ENCODE data around the gene TIAM2. TPM values are rescaled to one million over a fixed set of nuclear protein-coding genes. Genes with fewer than 3 reads are reported as not detected.
"Not testable (repeated sequence)": the region's sequence is repeated elsewhere in the genome, so short reads cannot be mapped to it uniquely, and the experiment has no call there.

TIAM2 gene
- 1 to 10 TPM; 4.9 to 5.6 TPM for total RNA-seq

- CTCF ChIA-PET = no interaction called here
- Mint-ChIP-seq H3K4me1 (peaks cover 6% of the 10 kb centered on the region), H3K27me3 (peaks cover 20% of the 10 kb centered on the region), H3K4me3 (peak within 1 kb of the TSS; percentile 56), H3K27ac (no peak within 1 kb of the TSS), H3K9me3 (no peaks in the 10 kb centered on the region), H3K36me3 (ENCODE audit: low read depth) (no peaks in the 10 kb centered on the region)
- peak; percentile 26 for DNase-seq
- POLR2A ChIA-PET = no interaction called here
Observed at GRCh38 chr6:154995254-154996015, at the start of gene TIAM2. Gene TIAM2 (plus strand): TSS chr6:154995315. CDS start chr6:155129224, 133,909 bp downstream.

DNA sequence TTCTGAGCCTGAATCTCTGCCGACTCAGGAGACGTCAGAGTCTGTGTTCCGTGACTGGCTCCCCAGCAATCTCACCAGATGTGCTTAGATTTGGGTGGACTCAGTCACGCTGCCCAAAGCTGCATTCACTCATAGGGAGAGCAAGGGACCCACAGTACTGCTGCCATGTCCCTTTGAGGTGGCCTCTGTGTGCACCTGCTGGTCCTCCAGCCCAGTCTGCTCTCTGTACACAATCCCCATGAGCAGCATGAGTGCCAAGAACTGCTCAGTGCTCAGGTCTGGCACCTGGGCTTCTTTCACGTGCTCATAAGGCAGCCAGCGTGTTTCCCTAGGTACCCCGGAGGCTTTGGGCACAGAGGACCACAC, 44.2 kb upstream of the TIAM2 start:
- CTCF ChIA-PET = interaction anchor here (0.8 kb wide), 1 partner anchor 18 kb away, joined by 3 read pairs; no protein-coding TSS in a partner anchor
- no peak overlapping the region for H3K4me3 Mint-ChIP-seq
- no peak overlapping the region for H3K27ac Mint-ChIP-seq
- H3K27me3 Mint-ChIP-seq = no peaks in the 10 kb centered on the region
- H3K36me3 Mint-ChIP-seq (ENCODE audit: low read depth) = peaks cover 3% of the 10 kb centered on the region
- peaks cover 2% of the 10 kb centered on the region for H3K9me3 Mint-ChIP-seq
- POLR2A ChIA-PET = no interaction called here
- H3K4me1 Mint-ChIP-seq = peaks cover 22% of the 10 kb centered on the region
- DNase-seq = no peak

DNA sequence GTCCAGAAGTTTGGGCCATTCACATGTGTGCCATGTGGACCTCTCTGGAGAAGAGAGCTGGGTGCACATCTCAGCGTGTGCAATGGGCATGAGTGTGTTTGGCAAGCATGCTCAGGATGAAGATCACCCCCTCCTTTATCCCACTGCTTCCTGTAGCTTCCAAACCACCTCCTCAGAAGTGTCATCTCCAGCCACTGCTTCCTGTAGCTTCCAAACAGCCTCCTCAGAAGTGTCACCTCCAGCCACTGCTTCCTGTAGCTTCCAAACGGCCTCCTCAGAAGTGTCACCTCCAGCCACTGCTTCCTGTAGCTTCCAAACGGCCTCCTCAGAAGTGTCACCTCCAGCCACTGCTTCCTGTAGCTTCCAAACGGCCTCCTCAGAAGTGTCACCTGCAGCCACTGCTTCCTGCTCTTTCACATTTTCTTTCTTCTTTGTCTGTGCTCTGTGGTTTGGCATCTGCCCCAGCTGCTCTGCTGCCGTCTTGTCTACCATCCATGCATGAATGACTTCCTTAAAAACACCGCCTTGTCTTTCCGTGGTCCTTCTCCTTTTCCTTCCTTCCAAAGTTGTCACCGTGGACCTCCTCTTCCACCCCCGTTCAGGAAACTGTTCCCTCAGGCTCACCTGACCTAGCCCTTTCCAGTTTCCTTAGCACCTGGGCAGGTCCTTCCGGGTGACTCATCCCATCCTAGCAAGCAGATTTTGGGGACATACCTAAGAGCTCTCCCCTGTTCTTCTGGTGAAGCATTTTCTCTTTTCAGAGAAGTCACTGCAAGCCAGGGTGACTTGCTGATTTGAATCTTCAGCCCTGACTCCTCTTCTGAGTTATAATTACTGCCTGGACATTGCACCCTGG, 43.5 kb upstream of the TIAM2 start:
- DNase-seq = peak; percentile 22
- Mint-ChIP-seq H3K4me3 (no peak overlapping the region), H3K36me3 (ENCODE audit: low read depth) (peaks cover 3% of the 10 kb centered on the region), H3K4me1 (peaks cover 22% of the 10 kb centered on the region), H3K27me3 (no peaks in the 10 kb centered on the region), H3K27ac (peak overlapping the region; percentile 80), H3K9me3 (peaks cover 2% of the 10 kb centered on the region)
- ChIA-PET POLR2A (interaction anchor here (0.7 kb wide), 1 partner anchor 1351 kb away, joined by 3 read pairs; no protein-coding TSS in a partner anchor), CTCF (interaction anchor here (0.8 kb wide), 1 partner anchor 19 kb away, joined by 3 read pairs; no protein-coding TSS in a partner anchor)

DNA sequence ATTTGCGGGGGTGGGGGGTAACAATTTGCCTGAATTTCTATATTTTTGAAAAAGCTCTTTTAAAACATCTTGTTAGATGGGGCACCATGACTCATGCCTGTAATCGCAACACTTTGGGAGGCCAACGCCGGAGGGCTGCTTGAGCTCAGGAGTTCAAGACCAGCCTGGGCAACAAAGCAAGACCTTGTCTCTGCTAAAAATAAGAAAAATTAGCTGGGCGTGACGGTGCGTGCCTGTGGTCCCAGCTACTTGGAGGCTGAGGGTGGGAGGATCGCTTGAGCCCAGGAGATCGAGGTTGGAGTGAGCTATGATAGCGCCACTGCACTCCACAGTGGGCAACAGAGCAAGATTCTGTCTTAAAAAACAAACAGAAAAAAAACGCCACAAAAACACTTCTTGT, 41.5 kb upstream of the TIAM2 start:
- POLR2A ChIA-PET = no interaction called here
- CTCF ChIA-PET = no interaction called here
- Mint-ChIP-seq H3K4me3 (no peak overlapping the region), H3K27ac (no peak overlapping the region), H3K4me1 (peaks cover 22% of the 10 kb centered on the region), H3K9me3 (peaks cover 2% of the 10 kb centered on the region), H3K36me3 (ENCODE audit: low read depth) (peaks cover 3% of the 10 kb centered on the region), H3K27me3 (no peaks in the 10 kb centered on the region)
- no peak for DNase-seq

DNA sequence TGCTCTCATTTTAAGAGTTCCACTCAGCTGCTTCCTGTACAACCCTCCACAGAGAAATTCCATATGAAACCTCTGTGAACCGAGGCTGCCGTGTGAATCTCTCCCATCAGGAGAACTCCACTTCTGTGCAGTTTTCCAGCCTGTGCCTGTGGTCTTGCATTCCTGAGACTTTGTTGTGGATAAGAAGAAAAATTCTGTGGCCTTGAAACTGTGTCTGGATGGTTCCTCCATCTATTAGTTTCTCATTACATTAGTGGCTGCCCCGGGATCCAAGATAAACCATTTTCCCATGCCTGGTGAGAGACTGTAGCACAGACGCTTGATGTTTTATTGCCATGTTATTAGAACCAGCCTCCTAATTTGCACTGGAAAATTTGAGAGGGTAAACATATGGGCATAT, 40.8 kb upstream of the TIAM2 start:
- no peaks in the 10 kb centered on the region for H3K27me3 Mint-ChIP-seq
- DNase-seq = no peak
- H3K9me3 Mint-ChIP-seq = peaks cover 2% of the 10 kb centered on the region
- H3K4me3 Mint-ChIP-seq = no peak overlapping the region
- ChIA-PET CTCF (no interaction called here), POLR2A (no interaction called here)
- H3K27ac Mint-ChIP-seq = no peak overlapping the region
- H3K4me1 Mint-ChIP-seq = peaks cover 22% of the 10 kb centered on the region
- peaks cover 3% of the 10 kb centered on the region for H3K36me3 Mint-ChIP-seq (ENCODE audit: low read depth)

DNA sequence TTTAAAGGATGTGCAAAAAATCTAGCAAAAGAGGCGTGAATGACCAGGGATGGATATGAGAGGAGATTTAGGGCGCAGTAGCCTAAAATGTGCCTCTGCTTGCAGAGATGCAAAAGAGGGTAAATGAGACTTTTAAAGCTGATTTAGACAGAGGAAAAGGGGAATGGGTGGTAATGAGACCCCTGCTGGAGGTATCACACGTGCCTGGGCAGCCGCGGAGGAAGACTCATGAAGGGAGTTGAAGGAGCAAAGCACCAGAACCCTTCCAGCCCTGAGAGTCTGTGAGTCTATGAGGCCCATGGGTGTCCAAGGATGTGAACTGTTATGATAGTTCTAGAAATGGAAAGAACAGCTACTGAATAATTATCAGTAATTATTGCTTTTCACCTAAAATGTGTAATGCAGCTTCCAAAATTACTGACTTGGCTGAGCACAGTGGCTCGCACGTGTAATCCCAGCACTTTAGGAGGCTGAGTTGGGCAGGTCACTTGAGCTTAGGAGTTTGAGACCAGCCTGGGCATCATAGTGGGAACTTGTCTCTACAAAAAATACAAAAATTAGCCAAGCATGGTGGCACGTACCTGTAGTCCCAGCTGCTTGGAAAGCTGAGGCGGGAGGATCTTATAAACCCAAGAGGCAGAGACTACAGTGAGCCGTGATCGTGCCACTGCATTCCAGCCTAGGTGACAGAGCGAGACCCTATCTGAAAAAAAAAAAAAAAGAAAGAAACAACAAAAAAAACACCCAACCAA, 38.2 kb upstream of the TIAM2 start:
- peaks cover 2% of the 10 kb centered on the region for H3K9me3 Mint-ChIP-seq
- no peak overlapping the region for H3K4me3 Mint-ChIP-seq
- H3K27me3 Mint-ChIP-seq = no peaks in the 10 kb centered on the region
- H3K4me1 Mint-ChIP-seq = peaks cover 10% of the 10 kb centered on the region
- POLR2A ChIA-PET = interaction anchor here (0.7 kb wide), 1 partner anchor 355 kb away, joined by 4 read pairs; no protein-coding TSS in a partner anchor
- no peaks in the 10 kb centered on the region for H3K36me3 Mint-ChIP-seq (ENCODE audit: low read depth)
- CTCF ChIA-PET = no interaction called here
- no peak for DNase-seq
- H3K27ac Mint-ChIP-seq = no peak overlapping the region

DNA sequence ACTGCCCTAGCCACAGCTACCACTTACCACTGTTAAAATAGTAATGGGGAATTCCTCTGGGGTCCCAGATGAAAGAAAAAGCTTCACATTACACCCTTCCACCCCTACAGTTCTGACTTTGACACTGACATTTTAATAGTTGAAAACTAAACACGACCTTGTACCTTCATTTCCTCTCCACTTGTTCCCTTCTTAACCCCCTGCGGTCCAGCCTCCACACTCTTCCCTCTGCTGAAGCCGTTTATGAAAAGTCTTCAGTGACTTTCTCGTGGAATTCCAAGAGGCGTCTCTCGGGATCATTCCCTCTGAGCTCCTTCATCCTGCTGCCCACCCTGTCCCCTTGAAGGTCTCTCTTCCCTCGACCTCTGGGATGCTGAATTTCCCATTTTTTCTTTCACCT, 36.6 kb upstream of the TIAM2 start:
- Mint-ChIP-seq H3K9me3 (no peaks in the 10 kb centered on the region), H3K36me3 (ENCODE audit: low read depth) (no peaks in the 10 kb centered on the region), H3K4me1 (no peaks in the 10 kb centered on the region), H3K4me3 (no peak overlapping the region), H3K27ac (no peak overlapping the region), H3K27me3 (no peaks in the 10 kb centered on the region)
- POLR2A ChIA-PET = no interaction called here
- CTCF ChIA-PET = no interaction called here
- no peak for DNase-seq

GRCh38 chr6:154960299-154960843, 34.7 kb upstream of the TIAM2 start:
- H3K4me3 Mint-ChIP-seq = no peak overlapping the region
- no peaks in the 10 kb centered on the region for H3K27me3 Mint-ChIP-seq
- POLR2A ChIA-PET = no interaction called here
- H3K4me1 Mint-ChIP-seq = no peaks in the 10 kb centered on the region
- no peak overlapping the region for H3K27ac Mint-ChIP-seq
- CTCF ChIA-PET = interaction anchor here (0.9 kb wide), 1 partner anchor 214 kb away, joined by 4 read pairs; no protein-coding TSS in a partner anchor
- no peak for DNase-seq
- H3K36me3 Mint-ChIP-seq (ENCODE audit: low read depth) = no peaks in the 10 kb centered on the region
- no peaks in the 10 kb centered on the region for H3K9me3 Mint-ChIP-seq

GRCh38 chr6:154960854-154961530, 34.1 kb upstream of the TIAM2 start:
- Mint-ChIP-seq H3K4me3 (no peak overlapping the region), H3K27me3 (no peaks in the 10 kb centered on the region), H3K27ac (no peak overlapping the region), H3K9me3 (no peaks in the 10 kb centered on the region), H3K36me3 (ENCODE audit: low read depth) (no peaks in the 10 kb centered on the region), H3K4me1 (no peaks in the 10 kb centered on the region)
- no peak for DNase-seq
- ChIA-PET POLR2A (no interaction called here), CTCF (interaction anchor here (0.9 kb wide), 1 partner anchor 213 kb away, joined by 4 read pairs; no protein-coding TSS in a partner anchor)

GRCh38 chr6:154962753-154963152, 32.4 kb upstream of the TIAM2 start:
- POLR2A ChIA-PET = no interaction called here
- DNase-seq = no peak
- Mint-ChIP-seq H3K36me3 (ENCODE audit: low read depth) (no peaks in the 10 kb centered on the region), H3K4me1 (no peaks in the 10 kb centered on the region), H3K27ac (no peak overlapping the region), H3K9me3 (no peaks in the 10 kb centered on the region), H3K27me3 (no peaks in the 10 kb centered on the region), H3K4me3 (no peak overlapping the region)
- CTCF ChIA-PET = no interaction called here

DNA sequence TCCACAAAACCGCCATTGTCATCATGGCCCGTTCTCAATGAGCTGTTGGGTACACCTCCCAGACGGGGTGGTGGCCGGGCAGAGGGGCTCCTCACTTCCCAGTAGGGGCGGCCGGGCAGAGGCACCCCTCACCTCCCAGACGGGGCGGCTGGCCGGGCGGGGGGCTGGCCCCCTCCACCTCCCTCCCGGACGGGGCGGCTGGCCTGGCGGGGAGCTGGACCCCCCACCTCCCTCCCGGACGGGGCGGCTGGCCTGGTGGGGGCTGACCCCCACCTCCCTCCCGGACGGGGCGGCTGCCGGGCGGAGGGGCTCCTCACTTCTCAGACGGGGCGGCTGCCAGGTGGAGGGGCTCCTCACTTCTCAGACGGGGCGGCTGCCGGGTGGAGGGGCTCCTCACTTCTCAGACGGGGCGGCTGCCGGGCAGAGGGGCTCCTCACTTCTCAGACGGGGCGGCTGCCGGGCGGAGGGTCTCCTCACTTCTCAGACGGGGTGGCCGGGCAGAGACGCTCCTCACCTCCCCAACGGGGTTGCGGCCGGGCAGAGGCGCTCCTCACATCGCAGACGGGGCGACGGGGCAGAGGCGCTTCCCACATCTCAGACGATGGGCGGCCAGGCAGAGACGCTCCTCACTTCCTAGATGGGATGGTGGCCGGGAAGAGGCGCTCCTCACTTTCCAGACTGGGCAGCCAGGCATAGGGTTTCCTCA, 28.9 kb upstream of the TIAM2 start:
- H3K36me3 Mint-ChIP-seq (ENCODE audit: low read depth); H3K9me3 Mint-ChIP-seq; H3K27me3 Mint-ChIP-seq; DNase-seq; H3K4me3 Mint-ChIP-seq; POLR2A ChIA-PET; H3K27ac Mint-ChIP-seq; CTCF ChIA-PET; H3K4me1 Mint-ChIP-seq: not testable (repeated sequence)

- ChIA-PET CTCF (no interaction called here), POLR2A (no interaction called here)
- Mint-ChIP-seq H3K27me3 (no peaks in the 10 kb centered on the region), H3K36me3 (ENCODE audit: low read depth) (no peaks in the 10 kb centered on the region), H3K9me3 (no peaks in the 10 kb centered on the region), H3K4me1 (no peaks in the 10 kb centered on the region), H3K27ac (no peak overlapping the region), H3K4me3 (no peak overlapping the region)
- no peak for DNase-seq
Observed at GRCh38 chr6:154969796-154970195, 25.3 kb upstream of the TIAM2 start.

Measured in activated CD4-positive, alpha-beta T cell treated with anti-CD3 and anti-CD28 coated beads, Interleukin-2, amount 10 ng/mL, durations not matched to agents 7 days and 5 days (primary cell).